Liver (tissue), 9 donors: ENCODE data around the gene PLCB2. TPM values are rescaled to one million over a fixed set of nuclear protein-coding genes. Genes with fewer than 3 reads are reported as not detected.

ENCODE experiments used
- DNase-seq: peaks from one replicate; pipeline ENCODE4 v3.0.0-alpha.2; 2017; ENCODE audit warnings: low spot score
- H3K27ac ChIP-seq, 2 donors: one replicate each; pipeline ENCODE4 v1.7.0; 2013; ENCODE audit warnings: inconsistent platforms in 2 of 2, low read length in 2 of 2, control low read depth in 1 of 2, low read depth in 1 of 2, mild to moderate bottlenecking in 1 of 2
- H3K27me3 ChIP-seq, 4 donors: one replicate each; pipeline versions ENCODE4 v1.6.1 to v1.7.0; 2013; ENCODE audit warnings: low read length in 3 of 4, inconsistent platforms in 1 of 4, mild to moderate bottlenecking in 1 of 4, moderate library complexity in 1 of 4; ENCODE audit not compliant: control insufficient read depth in 4 of 4, insufficient read depth in 4 of 4
- H3K36me3 ChIP-seq, 4 donors: one replicate each; pipeline versions ENCODE4 v1.6.1 to v1.7.0; 2013; ENCODE audit warnings: low read length in 3 of 4, mild to moderate bottlenecking in 3 of 4, low read depth in 1 of 4, moderate library complexity in 1 of 4; ENCODE audit not compliant: control insufficient read depth in 4 of 4, insufficient read depth in 3 of 4
- H3K4me1 ChIP-seq, 4 donors: one replicate each; pipeline versions ENCODE4 v1.6.1 to v1.7.0; 2013; ENCODE audit warnings: low read length in 3 of 4, mild to moderate bottlenecking in 3 of 4, moderate library complexity in 1 of 4; ENCODE audit not compliant: control insufficient read depth in 4 of 4, insufficient read depth in 4 of 4
- H3K4me3 ChIP-seq, 3 donors: one replicate each; pipeline versions ENCODE4 v1.6.1 to v1.7.0; 2013; ENCODE audit warnings: low read length in 3 of 3, control low read depth in 1 of 3, low read depth in 1 of 3, mild to moderate bottlenecking in 1 of 3
- H3K9ac ChIP-seq, 2 donors: one replicate each; pipeline ENCODE4 v1.7.0; 2013; ENCODE audit warnings: low read length in 2 of 2, mild to moderate bottlenecking in 2 of 2, moderate library complexity in 2 of 2, control low read depth in 1 of 2, low read depth in 1 of 2
- H3K9me3 ChIP-seq, 4 donors: one replicate each; pipeline versions ENCODE4 v1.6.1 to v1.7.0; 2013; ENCODE audit warnings: low read length in 3 of 4; ENCODE audit not compliant: control insufficient read depth in 4 of 4
- EGR1 ChIP-seq, 2 donors: IDR thresholded peaks; 2 replicates each; pipeline ENCODE4 v1.6.1; 2016 to 2018; ENCODE audit warnings: antibody characterized with exemption in 2 of 2, low read depth in 2 of 2
- FOXA1 ChIP-seq: IDR thresholded peaks from 2 replicates; pipeline ENCODE4 v1.6.1; 2016; ENCODE audit warnings: antibody characterized with exemption
- GABPA ChIP-seq, 2 donors: IDR thresholded peaks in 1 of 2; conservative IDR thresholded peaks in 1 of 2; 2 replicates each; pipeline ENCODE4 v1.6.1; 2016; ENCODE audit warnings: antibody characterized with exemption in 2 of 2, mild to moderate bottlenecking in 1 of 2, moderate library complexity in 1 of 2
- HNF4G ChIP-seq: IDR thresholded peaks from 2 replicates; pipeline ENCODE4 v1.6.1; 2016; ENCODE audit warnings: antibody characterized with exemption
- JUND ChIP-seq, 2 donors: IDR thresholded peaks; 2 replicates each; pipeline ENCODE4 v1.6.1; 2016; ENCODE audit warnings: antibody characterized with exemption in 2 of 2
- NR2F2 ChIP-seq: IDR thresholded peaks from 2 replicates; pipeline ENCODE4 v1.6.1; 2016; ENCODE audit warnings: antibody characterized with exemption
- RAD21 ChIP-seq, 2 donors: IDR thresholded peaks; 2 replicates each; pipeline ENCODE4 v1.6.1; 2016; ENCODE audit warnings: antibody characterized with exemption in 2 of 2, mild to moderate bottlenecking in 2 of 2
- SP1 ChIP-seq: IDR thresholded peaks from 2 replicates; pipeline ENCODE4 v1.6.1; 2018; ENCODE audit warnings: antibody characterized with exemption, mild to moderate bottlenecking
- TAF1 ChIP-seq: conservative IDR thresholded peaks from 2 replicates; pipeline ENCODE4 v1.6.1; 2016; ENCODE audit warnings: antibody characterized with exemption, mild to moderate bottlenecking
- YY1 ChIP-seq: IDR thresholded peaks from 2 replicates; pipeline ENCODE4 v1.6.1; 2016; ENCODE audit warnings: antibody characterized with exemption, mild to moderate bottlenecking
- WGBS: extraction: QIAGEN DNeasy Blood & Tissue Kit; methylation state at CpG from one replicate; pipeline ENCODE4 v1.1.7; 2013; 5-methylcytosine and 5-hydroxymethylcytosine counted together
- polyA plus RNA-seq, 2 donors: library from polyadenylated mRNA; stranded (reverse) in 1 of 2; unstranded in 1 of 2; fragments of 200-250 nt in 1 of 2; fragments of >200 nt in 1 of 2; fragmentation: Nextera tagmentation in 1 of 2; extraction: Ambion mirVana in 1 of 2; gene quantifications; one replicate each; pipeline versions ENCODE4 v1.2.1 to v1.2.3, GENCODE V29; 2013 to 2015
- total RNA-seq, 2 donors: library from RNA; depleted of rRNA; stranded (reverse); fragments of >200 nt; gene quantifications; one replicate each; pipeline ENCODE4 v1.2.3, GENCODE V29; 2014
- TF ChIP-seq, protein P1 (sequence below): IDR thresholded peaks from 2 replicates; pipeline ENCODE4 v1.6.1; 2016; ENCODE audit warnings: antibody characterized with exemption
- TF ChIP-seq, protein P2 (sequence below): IDR thresholded peaks from 2 replicates; pipeline ENCODE4 v1.6.1; 2016; ENCODE audit warnings: antibody characterized with exemption
- TF ChIP-seq, protein P3 (sequence below): IDR thresholded peaks from 2 replicates; pipeline ENCODE4 v1.6.1; 2016; ENCODE audit warnings: antibody characterized with exemption, mild to moderate bottlenecking
- donor health status: healthy.
- donor health status: healthy.
- donor health status: healthy.
- donor health status: healthy.
- donor health status: healthy.

Gene PLCB2
- total and polyA plus RNA-seq, 4 donors = 2.1 to 13.3 (median 7.6) TPM

DNA sequence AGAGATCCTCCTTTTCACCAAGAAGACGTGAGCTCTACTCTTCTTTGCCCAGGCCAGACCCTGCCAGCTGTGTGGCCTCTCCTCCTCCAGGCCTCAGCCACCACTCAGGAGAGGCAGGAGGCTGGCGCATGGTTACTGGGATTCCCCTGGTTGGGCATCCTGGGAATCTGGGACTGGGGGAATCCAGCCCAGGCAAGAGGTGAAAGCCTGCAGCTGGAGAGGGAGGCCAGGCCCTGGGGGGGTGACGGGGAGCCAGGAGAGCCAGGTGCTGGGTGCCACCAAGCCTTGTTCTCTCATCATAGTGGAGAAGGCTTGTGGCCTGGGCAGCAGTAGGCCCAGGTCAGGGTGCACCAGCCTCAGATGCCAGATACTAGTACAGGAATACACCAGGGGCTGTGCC is 26.8 kb upstream of the PLCB2 start (continued):
- TF ChIP-seq RAD21 (IDR thresholded peaks at IDR 0.05) = no peak
- TF ChIP-seq FOXA1 = no peak
- no peak for TF ChIP-seq EGR1 (IDR thresholded peaks at IDR 0.05; ENCODE audit: low read depth in 2 of 2)
- no peak for TF ChIP-seq GABPA (IDR thresholded peaks at IDR 0.05 in 1 of 2, conservative IDR thresholded peaks at IDR 0.05 in 1 of 2)

DNA sequence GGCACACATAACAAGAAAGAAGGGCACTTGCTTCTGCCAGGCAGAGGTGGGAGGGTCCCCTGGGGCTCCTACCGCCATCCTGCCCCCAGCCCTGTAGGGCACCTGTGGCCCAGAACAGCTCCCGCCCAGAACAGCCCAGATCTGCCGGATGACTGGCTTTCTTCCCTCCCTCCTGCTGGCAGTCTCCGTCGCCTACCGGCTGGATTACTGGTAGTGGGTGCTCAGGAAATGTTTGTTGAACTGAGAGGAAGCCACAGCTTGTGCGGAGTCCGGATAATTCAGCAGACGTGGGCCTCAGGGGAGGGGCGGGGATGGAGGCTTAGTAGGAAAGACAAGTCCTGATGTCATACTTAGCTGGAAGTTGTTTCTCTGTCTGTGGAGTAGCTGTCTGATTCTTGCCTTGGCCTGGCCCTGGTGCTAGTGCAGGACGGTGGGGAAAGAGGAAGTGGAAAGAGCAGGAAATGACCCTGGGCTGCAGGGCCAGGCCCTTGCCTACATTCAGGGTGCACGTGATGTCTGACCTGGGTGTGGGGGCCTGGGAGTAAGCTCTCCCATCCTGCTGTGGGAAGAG is 26.3 kb upstream of the PLCB2 start:
- H3K9ac ChIP-seq = no peak overlapping the region
- H3K9me3 ChIP-seq = no peaks in the 10 kb centered on the region
- 68% methylated on average over 12 of the region's 12 CpGs for WGBS

DNA sequence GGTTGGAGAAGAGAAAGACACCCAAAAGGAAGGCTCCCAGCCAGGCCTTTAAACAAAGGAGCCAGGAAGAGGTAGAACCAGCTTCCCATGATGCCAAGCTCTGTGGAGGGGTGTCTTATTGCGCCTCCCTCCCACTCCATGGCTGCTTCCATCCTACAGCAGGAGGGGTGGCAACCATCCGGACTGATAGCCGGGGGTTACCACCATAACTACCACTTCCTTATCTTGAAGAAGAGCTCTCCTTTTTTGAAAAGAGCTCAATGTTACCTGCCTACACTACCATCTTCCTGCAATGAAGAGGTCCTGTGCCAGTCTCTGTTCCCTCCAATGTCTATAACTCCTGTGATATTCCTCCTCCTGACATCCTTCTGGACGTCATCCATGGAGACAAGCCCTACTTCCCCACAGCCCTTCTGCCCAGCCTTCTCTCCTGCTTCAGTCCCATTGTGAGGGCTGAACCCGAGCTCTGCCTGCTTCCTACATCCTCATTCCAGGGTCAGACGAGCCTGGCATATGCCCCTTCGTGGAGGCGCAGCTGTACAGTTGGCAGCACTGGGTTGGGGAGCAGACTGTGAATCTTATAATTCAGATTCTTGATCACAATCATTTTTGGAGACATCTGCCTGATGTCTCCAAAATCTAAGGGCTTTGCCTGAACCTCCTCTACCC is 24.5 kb upstream of the PLCB2 start:
- Histone ChIP-seq H3K36me3 (no peaks in the 10 kb centered on the region), H3K4me1 (peaks cover 0 to 14% (median 2%) of the 10 kb centered on the region in 4 donors), H3K9me3 (no peaks in the 10 kb centered on the region), H3K27me3 (no peaks in the 10 kb centered on the region), H3K27ac (no peak overlapping the region), H3K4me3 (no peak overlapping the region), H3K9ac (no peak overlapping the region)
- WGBS = 74% methylated on average over 8 of the region's 8 CpGs
- TF ChIP-seq JUND (IDR thresholded peaks at IDR 0.05) = no peak
- no peak for TF ChIP-seq GABPA (IDR thresholded peaks at IDR 0.05 in 1 of 2, conservative IDR thresholded peaks at IDR 0.05 in 1 of 2)
- TF ChIP-seq, protein P1, sequence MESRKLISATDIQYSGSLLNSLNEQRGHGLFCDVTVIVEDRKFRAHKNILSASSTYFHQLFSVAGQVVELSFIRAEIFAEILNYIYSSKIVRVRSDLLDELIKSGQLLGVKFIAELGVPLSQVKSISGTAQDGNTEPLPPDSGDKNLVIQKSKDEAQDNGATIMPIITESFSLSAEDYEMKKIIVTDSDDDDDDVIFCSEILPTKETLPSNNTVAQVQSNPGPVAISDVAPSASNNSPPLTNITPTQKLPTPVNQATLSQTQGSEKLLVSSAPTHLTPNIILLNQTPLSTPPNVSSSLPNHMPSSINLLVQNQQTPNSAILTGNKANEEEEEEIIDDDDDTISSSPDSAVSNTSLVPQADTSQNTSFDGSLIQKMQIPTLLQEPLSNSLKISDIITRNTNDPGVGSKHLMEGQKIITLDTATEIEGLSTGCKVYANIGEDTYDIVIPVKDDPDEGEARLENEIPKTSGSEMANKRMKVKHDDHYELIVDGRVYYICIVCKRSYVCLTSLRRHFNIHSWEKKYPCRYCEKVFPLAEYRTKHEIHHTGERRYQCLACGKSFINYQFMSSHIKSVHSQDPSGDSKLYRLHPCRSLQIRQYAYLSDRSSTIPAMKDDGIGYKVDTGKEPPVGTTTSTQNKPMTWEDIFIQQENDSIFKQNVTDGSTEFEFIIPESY = no peak
- no peak for TF ChIP-seq NR2F2
- TF ChIP-seq, protein P2, sequence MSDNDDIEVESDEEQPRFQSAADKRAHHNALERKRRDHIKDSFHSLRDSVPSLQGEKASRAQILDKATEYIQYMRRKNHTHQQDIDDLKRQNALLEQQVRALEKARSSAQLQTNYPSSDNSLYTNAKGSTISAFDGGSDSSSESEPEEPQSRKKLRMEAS = no peak
- TF ChIP-seq TAF1 = no peak
- no peak for TF ChIP-seq RAD21 (IDR thresholded peaks at IDR 0.05)
- no peak for TF ChIP-seq HNF4G
- TF ChIP-seq EGR1 (IDR thresholded peaks at IDR 0.05; ENCODE audit: low read depth in 2 of 2) = no peak
- DNase-seq = no peak

More for the DNA sequence above, 26.3 kb upstream of the PLCB2 start:
- peak overlapping the region; percentile 70 to 80 for H3K27ac ChIP-seq
- no peaks in the 10 kb centered on the region for H3K36me3 ChIP-seq
- TF ChIP-seq SP1 (peak; percentile 47), YY1 (no peak), GABPA (IDR thresholded peaks at IDR 0.05 in 1 of 2, conservative IDR thresholded peaks at IDR 0.05 in 1 of 2) (peak in 1 of 2 donors; percentile 28), NR2F2 (peak; percentile 86), RAD21 (IDR thresholded peaks at IDR 0.05) (peak in 1 of 2 donors; percentile 2)
- TF ChIP-seq, protein P3, sequence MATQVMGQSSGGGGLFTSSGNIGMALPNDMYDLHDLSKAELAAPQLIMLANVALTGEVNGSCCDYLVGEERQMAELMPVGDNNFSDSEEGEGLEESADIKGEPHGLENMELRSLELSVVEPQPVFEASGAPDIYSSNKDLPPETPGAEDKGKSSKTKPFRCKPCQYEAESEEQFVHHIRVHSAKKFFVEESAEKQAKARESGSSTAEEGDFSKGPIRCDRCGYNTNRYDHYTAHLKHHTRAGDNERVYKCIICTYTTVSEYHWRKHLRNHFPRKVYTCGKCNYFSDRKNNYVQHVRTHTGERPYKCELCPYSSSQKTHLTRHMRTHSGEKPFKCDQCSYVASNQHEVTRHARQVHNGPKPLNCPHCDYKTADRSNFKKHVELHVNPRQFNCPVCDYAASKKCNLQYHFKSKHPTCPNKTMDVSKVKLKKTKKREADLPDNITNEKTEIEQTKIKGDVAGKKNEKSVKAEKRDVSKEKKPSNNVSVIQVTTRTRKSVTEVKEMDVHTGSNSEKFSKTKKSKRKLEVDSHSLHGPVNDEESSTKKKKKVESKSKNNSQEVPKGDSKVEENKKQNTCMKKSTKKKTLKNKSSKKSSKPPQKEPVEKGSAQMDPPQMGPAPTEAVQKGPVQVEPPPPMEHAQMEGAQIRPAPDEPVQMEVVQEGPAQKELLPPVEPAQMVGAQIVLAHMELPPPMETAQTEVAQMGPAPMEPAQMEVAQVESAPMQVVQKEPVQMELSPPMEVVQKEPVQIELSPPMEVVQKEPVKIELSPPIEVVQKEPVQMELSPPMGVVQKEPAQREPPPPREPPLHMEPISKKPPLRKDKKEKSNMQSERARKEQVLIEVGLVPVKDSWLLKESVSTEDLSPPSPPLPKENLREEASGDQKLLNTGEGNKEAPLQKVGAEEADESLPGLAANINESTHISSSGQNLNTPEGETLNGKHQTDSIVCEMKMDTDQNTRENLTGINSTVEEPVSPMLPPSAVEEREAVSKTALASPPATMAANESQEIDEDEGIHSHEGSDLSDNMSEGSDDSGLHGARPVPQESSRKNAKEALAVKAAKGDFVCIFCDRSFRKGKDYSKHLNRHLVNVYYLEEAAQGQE = peak; percentile 11
- TF ChIP-seq, protein P1 = no peak
- peaks cover 0 to 19% (median 7%) of the 10 kb centered on the region in 4 donors for H3K4me1 ChIP-seq
- DNase-seq = no peak
- H3K4me3 ChIP-seq = no peak overlapping the region
- H3K27me3 ChIP-seq = no peaks in the 10 kb centered on the region
